C4-2B (cell line): ENCODE measurements around the gene CPNE6.

Experiments used
- ZFX ChIP-seq: fragments of 450-650 bp; IDR thresholded peaks from 2 replicates; pipeline ENCODE4 v1.6.1; 2017
- TF ChIP-seq, protein P1 (sequence below): fragments of 450-650 bp; conservative IDR thresholded peaks from 2 replicates; pipeline ENCODE4 v1.5.1; 2017; ENCODE audit warnings: mild to moderate bottlenecking

- TF ChIP-seq, protein P1, sequence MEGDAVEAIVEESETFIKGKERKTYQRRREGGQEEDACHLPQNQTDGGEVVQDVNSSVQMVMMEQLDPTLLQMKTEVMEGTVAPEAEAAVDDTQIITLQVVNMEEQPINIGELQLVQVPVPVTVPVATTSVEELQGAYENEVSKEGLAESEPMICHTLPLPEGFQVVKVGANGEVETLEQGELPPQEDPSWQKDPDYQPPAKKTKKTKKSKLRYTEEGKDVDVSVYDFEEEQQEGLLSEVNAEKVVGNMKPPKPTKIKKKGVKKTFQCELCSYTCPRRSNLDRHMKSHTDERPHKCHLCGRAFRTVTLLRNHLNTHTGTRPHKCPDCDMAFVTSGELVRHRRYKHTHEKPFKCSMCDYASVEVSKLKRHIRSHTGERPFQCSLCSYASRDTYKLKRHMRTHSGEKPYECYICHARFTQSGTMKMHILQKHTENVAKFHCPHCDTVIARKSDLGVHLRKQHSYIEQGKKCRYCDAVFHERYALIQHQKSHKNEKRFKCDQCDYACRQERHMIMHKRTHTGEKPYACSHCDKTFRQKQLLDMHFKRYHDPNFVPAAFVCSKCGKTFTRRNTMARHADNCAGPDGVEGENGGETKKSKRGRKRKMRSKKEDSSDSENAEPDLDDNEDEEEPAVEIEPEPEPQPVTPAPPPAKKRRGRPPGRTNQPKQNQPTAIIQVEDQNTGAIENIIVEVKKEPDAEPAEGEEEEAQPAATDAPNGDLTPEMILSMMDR = no peak
- TF ChIP-seq ZFX = no peak
Measured at GRCh38 chr14:24116128-24116814, 44.9 kb downstream of the CPNE6 start.
